ENCODE data around the gene HSD3B7. TPM values are rescaled to one million over a fixed set of nuclear protein-coding genes. Genes with fewer than 3 reads are reported as not detected.

HSD3B7 gene
- total and polyA plus RNA-seq, 2 of the 4 experiments (the other 2 are of a cell fraction), result 8.5 to 11.3 TPM

GRCh38 chr16:30965436-30965835, 19.6 kb upstream of the HSD3B7 start:
- Histone ChIP-seq H2AK9ac (replicated peaks; ENCODE audit: low read depth, low read length, poor library complexity) (no peak overlapping the region), H4K20me1 (ENCODE audit: insufficient read depth, low read length) (peaks cover 5% of the 10 kb centered on the region; the same call in 1 of the 2 replicates), H3K36me3 (ENCODE audit: control insufficient read depth, insufficient read depth, low read length) (peaks cover 69% of the 10 kb centered on the region), H3K4me2 (ENCODE audit: low read depth, low read length) (no peak overlapping the region), H3K27ac (ENCODE audit: insufficient read depth, low read length) (no peak overlapping the region), H3K4ac (ENCODE audit: low read depth, low read length) (no peak overlapping the region), H3K9me3 (ENCODE audit: control insufficient read depth, insufficient read depth, low read length) (no peaks in the 10 kb centered on the region), H3K4me1 (ENCODE audit: control insufficient read depth, insufficient read depth, low read length) (no peaks in the 10 kb centered on the region), H3K79me1 (ENCODE audit: low read depth in 1 of 2, low read length in 2 of 2) (peaks cover 7 to 19% of the 10 kb centered on the region in 2 experiments; a peak in 3 of 4 replicates), H2BK120ac (ENCODE audit: low read depth, low read length) (no peak overlapping the region), H3K14ac (replicated peaks; ENCODE audit: low read depth, low read length) (no peak overlapping the region), H3K4me3 (ENCODE audit: insufficient read depth, low read depth, low read length) (no peak overlapping the region), H4K91ac (ENCODE audit: insufficient read depth, low read depth, low read length) (no peak overlapping the region), H2AFZ (replicated peaks; ENCODE audit: low read length, poor library complexity) (no peak overlapping the region), H4K8ac (ENCODE audit: low read depth in 2 of 2, low read length in 2 of 2) (no peak overlapping the region), H3K9me1 (ENCODE audit: insufficient read depth, low read length) (no peaks in the 10 kb centered on the region), H2BK20ac (ENCODE audit: low read depth, low read length) (no peak overlapping the region), H3K9ac (ENCODE audit: low read depth, low read length) (no peak overlapping the region), H3K56ac (ENCODE audit: extremely low read depth, insufficient read depth, low read length) (no peak overlapping the region), H3K23ac (ENCODE audit: low read depth, low read length) (no peak overlapping the region), H2BK15ac (ENCODE audit: low read depth, low read length) (no peak overlapping the region), H3K18ac (ENCODE audit: low read depth, low read length) (no peak overlapping the region), H4K5ac (ENCODE audit: low read depth, low read length) (no peak overlapping the region), H3K27me3 (ENCODE audit: control insufficient read depth, insufficient read depth, low read length) (no peaks in the 10 kb centered on the region), H2AK5ac (ENCODE audit: low read depth, low read length) (no peak overlapping the region), H2BK5ac (ENCODE audit: low read depth, low read length, poor library complexity, severe bottlenecking) (no peak overlapping the region)
- dilution Hi-C loops (cut with HindIII; ENCODE audit: low sequenced_read_pairs, unreplicated experiment) (no loop called here), in situ Hi-C loops (cut with MboI; ENCODE audit: low sequenced_read_pairs) (no loop called here), intact Hi-C loops (cut with micrococcal nuclease) (no loop called here)
- WGBS, 2 experiments (ENCODE audit: extremely low coverage in 2 of 2, insufficient read length in 1 of 2), result no CpG with 5 or more reads among the region's 15 CpGs
- ChIA-PET POLR2A (ENCODE audit: unreplicated experiment) (interaction anchor here (0.6 kb wide), 1 partner anchor 181 kb away, joined by 5 read pairs; no protein-coding TSS in a partner anchor), CTCF (no interaction called here)
- ATAC-seq (ENCODE audit: low read depth) (no peak), DNase-seq (no peak)
- no peak for TF ChIP-seq RCOR1 (IDR thresholded peaks at IDR 0.05; ENCODE audit: insufficient replicate concordance, low read length)
- TF ChIP-seq CHD1 (IDR thresholded peaks at IDR 0.05; ENCODE audit: low read depth, low read length), result no peak
- BruUV-seq (replicated peaks), result no TSS peak
